ENCODE measurements around the gene DHTKD1.

DNA sequence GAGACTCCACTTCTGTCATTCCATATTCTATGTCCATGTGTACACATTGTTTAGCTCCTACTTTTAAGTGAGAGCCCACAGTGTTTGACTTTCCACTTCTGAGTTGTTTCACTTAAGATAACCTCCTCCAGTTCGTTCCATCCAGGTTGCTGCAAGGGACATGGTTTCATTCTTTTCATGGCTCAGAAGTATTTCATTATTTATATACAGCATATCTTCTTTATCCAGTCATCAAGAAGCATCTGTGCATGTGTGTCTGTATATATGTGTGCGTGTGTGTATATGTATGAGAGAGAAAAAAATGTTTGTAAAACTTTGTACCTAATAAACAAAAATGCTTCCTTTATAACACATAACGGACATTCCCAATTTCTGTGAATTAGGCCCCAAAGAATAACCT is 66.9 kb downstream of the DHTKD1 start:
- TF ChIP-seq, protein P1, sequence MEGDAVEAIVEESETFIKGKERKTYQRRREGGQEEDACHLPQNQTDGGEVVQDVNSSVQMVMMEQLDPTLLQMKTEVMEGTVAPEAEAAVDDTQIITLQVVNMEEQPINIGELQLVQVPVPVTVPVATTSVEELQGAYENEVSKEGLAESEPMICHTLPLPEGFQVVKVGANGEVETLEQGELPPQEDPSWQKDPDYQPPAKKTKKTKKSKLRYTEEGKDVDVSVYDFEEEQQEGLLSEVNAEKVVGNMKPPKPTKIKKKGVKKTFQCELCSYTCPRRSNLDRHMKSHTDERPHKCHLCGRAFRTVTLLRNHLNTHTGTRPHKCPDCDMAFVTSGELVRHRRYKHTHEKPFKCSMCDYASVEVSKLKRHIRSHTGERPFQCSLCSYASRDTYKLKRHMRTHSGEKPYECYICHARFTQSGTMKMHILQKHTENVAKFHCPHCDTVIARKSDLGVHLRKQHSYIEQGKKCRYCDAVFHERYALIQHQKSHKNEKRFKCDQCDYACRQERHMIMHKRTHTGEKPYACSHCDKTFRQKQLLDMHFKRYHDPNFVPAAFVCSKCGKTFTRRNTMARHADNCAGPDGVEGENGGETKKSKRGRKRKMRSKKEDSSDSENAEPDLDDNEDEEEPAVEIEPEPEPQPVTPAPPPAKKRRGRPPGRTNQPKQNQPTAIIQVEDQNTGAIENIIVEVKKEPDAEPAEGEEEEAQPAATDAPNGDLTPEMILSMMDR (conservative IDR thresholded peaks at IDR 0.05; ENCODE audit: low read length) = no peak
- no peak for TF ChIP-seq EZH2phosphoT487 (IDR thresholded peaks at IDR 0.05; ENCODE audit: borderline replicate concordance, low read depth, low read length)

Measured in OCI-LY7 (cell line).